CD4-positive, CD25-positive, alpha-beta regulatory T cell (primary cell): ENCODE measurements around the gene TRIAP1. TPM values are rescaled to one million over a fixed set of nuclear protein-coding genes. Genes with fewer than 3 reads are reported as not detected.
"Not testable (repeated sequence)": the region's sequence is repeated elsewhere in the genome, so short reads cannot be mapped to it uniquely, and the experiment has no call there.

ENCODE experiments used
- ATAC-seq, 2 donors: fragments of 150-1000 bp; cut with Tn5 transposase; one replicate each; pipeline ENCODE4 v1.10.0; 2021; ENCODE audit warnings: low read depth in 2 of 2, moderate number of reproducible peaks in 2 of 2, moderate library complexity in 1 of 2
- DNase-seq, 3 donors: peaks; one replicate each; pipeline versions ENCODE4 v3.0.0 to v3.0.0-alpha.2; 2012 to 2022; ENCODE audit warnings: mixed read lengths in 1 of 3
- H3K27ac ChIP-seq: one replicate; pipeline ENCODE4 v1.7.0; 2013; ENCODE audit warnings: mild to moderate bottlenecking, low read length; ENCODE audit not compliant: insufficient read depth, poor library complexity, severe bottlenecking
- H3K27me3 ChIP-seq: one replicate; pipeline ENCODE4 v1.7.0; 2013; ENCODE audit warnings: low read length; ENCODE audit not compliant: control insufficient read depth, insufficient read depth
- H3K36me3 ChIP-seq: one replicate; pipeline ENCODE4 v1.7.0; 2013; ENCODE audit warnings: mild to moderate bottlenecking, low read length, moderate library complexity; ENCODE audit not compliant: control insufficient read depth, insufficient read depth
- H3K4me1 ChIP-seq: 2 replicates; pipeline ENCODE4 v1.7.0; 2013; ENCODE audit warnings: mild to moderate bottlenecking, low read length; ENCODE audit not compliant: insufficient read depth, control insufficient read depth, poor library complexity, severe bottlenecking
- H3K4me3 ChIP-seq: one replicate; pipeline ENCODE4 v1.7.0; 2013; ENCODE audit warnings: low read depth, mild to moderate bottlenecking, low read length, moderate library complexity
- H3K9me3 ChIP-seq, 2 experiments: 1 replicate in 1 of 2; 2 replicates in 1 of 2; pipeline ENCODE4 v1.7.0; 2013; ENCODE audit warnings: low read length in 2 of 2, mild to moderate bottlenecking in 1 of 2, moderate library complexity in 1 of 2; ENCODE audit not compliant: control insufficient read depth in 2 of 2
- H3K27ac Mint-ChIP-seq, 3 donors: one replicate each; pipeline ENCODE4 v1.8.0; 2020 to 2022; ENCODE audit warnings: mild to moderate bottlenecking in 3 of 3, mixed read lengths in 3 of 3, moderate library complexity in 2 of 3
- H3K27me3 Mint-ChIP-seq: one replicate; pipeline ENCODE4 v1.8.0; 2022; ENCODE audit warnings: mild to moderate bottlenecking, mixed read lengths
- H3K36me3 Mint-ChIP-seq: one replicate; pipeline ENCODE4 v1.8.0; 2020; ENCODE audit warnings: mixed read lengths
- H3K4me1 Mint-ChIP-seq, 4 donors: one replicate each; pipeline ENCODE4 v1.8.0; 2020 to 2022; ENCODE audit warnings: mixed read lengths in 4 of 4, mild to moderate bottlenecking in 1 of 4
- H3K4me3 Mint-ChIP-seq, 4 donors: one replicate each; pipeline ENCODE4 v1.8.0; 2020 to 2022; ENCODE audit warnings: mild to moderate bottlenecking in 4 of 4, mixed read lengths in 4 of 4, moderate library complexity in 3 of 4
- H3K9me3 Mint-ChIP-seq, 7 donors: one replicate each; pipeline ENCODE4 v1.8.0; 2020 to 2022; ENCODE audit warnings: mixed read lengths in 7 of 7, mild to moderate bottlenecking in 3 of 7, moderate library complexity in 2 of 7
- polyA plus RNA-seq, 4 donors: library from polyadenylated mRNA; unstranded; fragments of 300-500 nt; fragmentation: Illumina TruSeq; gene quantifications; one replicate each; pipeline ENCODE4 v1.2.3, GENCODE V29; 2021
- total RNA-seq: library from RNA; stranded (reverse); gene quantifications from one replicate; pipeline ENCODE4 v1.2.3, GENCODE V29; 2022

TRIAP1 gene
- total and polyA plus RNA-seq, 5 donors from 2014 or later: 19.2 to 61.1 (median 46.4) TPM

GRCh38 chr12:120453977-120454376 is 7.8 kb upstream of the TRIAP1 start:
- H3K36me3 ChIP-seq: peaks cover 35% of the 10 kb centered on the region
- DNase-seq: peak in 2 of 3 donors; percentile 45 to 60

DNA sequence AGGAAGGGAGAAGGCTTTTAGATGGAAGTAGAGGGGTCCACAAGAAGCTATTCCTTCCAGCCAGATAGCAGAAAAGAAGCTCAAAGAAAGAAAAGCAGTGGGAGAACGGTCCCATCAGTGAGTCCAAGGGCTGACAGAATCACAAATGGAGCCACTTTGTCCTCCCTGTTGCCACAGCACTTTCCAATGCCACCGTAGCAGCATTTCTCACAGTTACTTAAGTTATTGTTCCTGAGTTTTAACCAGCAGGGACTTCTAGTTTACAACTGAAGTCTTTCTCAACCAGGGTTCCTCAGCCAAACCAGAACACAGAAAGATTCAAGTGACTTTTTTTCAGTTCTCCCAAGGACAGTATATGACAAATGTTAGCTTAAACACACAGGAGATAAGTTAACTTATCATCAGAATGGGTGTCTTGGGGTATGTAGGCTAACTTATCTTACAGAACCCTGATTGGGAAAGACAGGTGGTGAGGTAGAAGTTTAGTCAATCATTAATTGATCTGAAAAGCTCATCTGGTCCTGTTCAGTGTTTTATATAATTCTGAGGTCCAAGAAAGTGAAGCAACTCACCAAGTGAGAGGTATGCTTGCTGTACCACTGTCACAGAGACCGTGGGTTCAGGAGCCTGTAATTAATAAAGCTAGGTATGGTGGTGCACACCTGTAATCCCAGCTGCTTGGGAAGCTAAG is 7.0 kb upstream of the TRIAP1 start:
- peak overlapping the region in 1 of 4 donors; percentile 26 for H3K4me3 Mint-ChIP-seq
- Histone ChIP-seq H3K4me3 (no peak overlapping the region), H3K27me3 (no peaks in the 10 kb centered on the region), H3K9me3 (no peaks in the 10 kb centered on the region), H3K27ac (no peak overlapping the region), H3K4me1 (peaks cover 3% of the 10 kb centered on the region), H3K36me3 (peaks cover 27% of the 10 kb centered on the region)
- no peak for ATAC-seq
- no peak for DNase-seq
- no peaks in the 10 kb centered on the region for H3K9me3 Mint-ChIP-seq
- peaks cover 0 to 17% (median 12%) of the 10 kb centered on the region in 4 donors for H3K4me1 Mint-ChIP-seq
- peaks cover 15% of the 10 kb centered on the region for H3K36me3 Mint-ChIP-seq
- peak overlapping the region in 2 of 3 donors; percentile 46 to 52 for H3K27ac Mint-ChIP-seq
- no peaks in the 10 kb centered on the region for H3K27me3 Mint-ChIP-seq

More at GRCh38 chr12:120453977-120454376, 7.8 kb upstream of the TRIAP1 start:
- Mint-ChIP-seq H3K9me3 (no peaks in the 10 kb centered on the region), H3K4me1 (peaks cover 0 to 15% (median 11%) of the 10 kb centered on the region in 4 donors), H3K27me3 (no peaks in the 10 kb centered on the region), H3K27ac (peak overlapping the region in 2 of 3 donors; percentile 46 to 52), H3K4me3 (peak overlapping the region in 1 of 4 donors; percentile 26), H3K36me3 (peaks cover 17% of the 10 kb centered on the region)
- Histone ChIP-seq H3K9me3 (no peaks in the 10 kb centered on the region), H3K4me3 (no peak overlapping the region), H3K4me1 (no peaks in the 10 kb centered on the region), H3K27ac (peak overlapping the region; percentile 19), H3K27me3 (no peaks in the 10 kb centered on the region)
- peak; percentile 85 to 86 for ATAC-seq

GRCh38 chr12:120452524-120452923 is 6.3 kb upstream of the TRIAP1 start:
- Mint-ChIP-seq H3K27ac (peak overlapping the region in 1 of 3 donors; percentile 60), H3K4me1 (peaks cover 2 to 24% (median 17%) of the 10 kb centered on the region in 4 donors), H3K36me3 (peaks cover 15% of the 10 kb centered on the region)
- not testable (repeated sequence) for H3K4me3 Mint-ChIP-seq, H3K4me3 ChIP-seq, H3K27me3 Mint-ChIP-seq, H3K27ac ChIP-seq, H3K4me1 ChIP-seq, DNase-seq, H3K9me3 Mint-ChIP-seq, H3K27me3 ChIP-seq, ATAC-seq, H3K9me3 ChIP-seq
- H3K36me3 ChIP-seq: peaks cover 26% of the 10 kb centered on the region

- H3K4me3 Mint-ChIP-seq: peak overlapping the region; percentile 95 to 99 (median 98)
- no peaks in the 10 kb centered on the region for H3K9me3 Mint-ChIP-seq
Measured at GRCh38 chr12:120447992-120448391, 1.8 kb upstream of the TRIAP1 start.

GRCh38 chr12:120446844-120447178 is 627 bp upstream of the TRIAP1 start:
- H3K9me3 Mint-ChIP-seq, DNase-seq, H3K27me3 ChIP-seq, H3K9me3 ChIP-seq, H3K27me3 Mint-ChIP-seq, ATAC-seq: not testable (repeated sequence)
- Histone ChIP-seq H3K4me3 (peak overlapping the region; percentile 91), H3K27ac (peak overlapping the region; percentile 86), H3K4me1 (peaks cover 26% of the 10 kb centered on the region), H3K36me3 (peaks cover 21% of the 10 kb centered on the region)
- H3K36me3 Mint-ChIP-seq: peaks cover 12% of the 10 kb centered on the region
- peak overlapping the region; percentile 95 to 99 (median 98) for H3K4me3 Mint-ChIP-seq
- peak overlapping the region; percentile 99 to 100 (median 100) for H3K27ac Mint-ChIP-seq
- peaks cover 8 to 35% (median 24%) of the 10 kb centered on the region in 4 donors for H3K4me1 Mint-ChIP-seq

More at GRCh38 chr12:120447992-120448391, 1.8 kb upstream of the TRIAP1 start:
- Histone ChIP-seq H3K27me3 (no peaks in the 10 kb centered on the region), H3K27ac (no peak overlapping the region), H3K9me3 (no peaks in the 10 kb centered on the region), H3K36me3 (peaks cover 20% of the 10 kb centered on the region), H3K4me1 (peaks cover 26% of the 10 kb centered on the region), H3K4me3 (no peak overlapping the region)
- DNase-seq (no peak), ATAC-seq (no peak)
- Mint-ChIP-seq H3K36me3 (peaks cover 12% of the 10 kb centered on the region), H3K4me1 (peaks cover 8 to 37% (median 25%) of the 10 kb centered on the region in 4 donors), H3K27me3 (no peaks in the 10 kb centered on the region), H3K27ac (peak overlapping the region in 1 of 3 donors; percentile 100)

DNA sequence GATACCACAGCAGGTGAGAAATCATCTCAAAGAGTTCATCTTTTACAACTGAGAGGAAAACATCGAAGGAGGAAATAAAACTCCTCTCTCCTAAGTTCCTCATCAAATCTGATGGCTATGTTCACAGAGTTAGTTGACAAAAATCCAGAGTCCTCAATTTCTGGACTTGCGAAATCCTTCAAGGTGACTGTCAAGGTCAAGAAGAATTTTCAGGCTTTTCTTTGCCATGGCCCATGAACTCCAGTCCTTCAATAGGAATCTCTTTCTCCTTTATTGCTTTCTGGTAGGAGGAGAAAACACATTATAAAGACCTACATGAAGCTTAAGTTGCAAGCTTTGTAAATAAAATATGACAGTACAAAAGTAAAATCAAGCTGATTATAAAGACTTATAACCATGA is 1.5 kb downstream of the TRIAP1 start:
- no peaks in the 10 kb centered on the region for H3K9me3 ChIP-seq
- peaks cover 30% of the 10 kb centered on the region for H3K4me1 ChIP-seq
- Mint-ChIP-seq H3K4me1 (peaks cover 12 to 47% (median 29%) of the 10 kb centered on the region in 4 donors), H3K27ac (peak overlapping the region in 2 of 3 donors; percentile 100), H3K4me3 (peak overlapping the region; percentile 95 to 99 (median 98)), H3K27me3 (no peaks in the 10 kb centered on the region), H3K9me3 (no peaks in the 10 kb centered on the region), H3K36me3 (peaks cover 12% of the 10 kb centered on the region)
- H3K36me3 ChIP-seq: peaks cover 33% of the 10 kb centered on the region
- no peak overlapping the region for H3K4me3 ChIP-seq
- no peak for ATAC-seq
- no peaks in the 10 kb centered on the region for H3K27me3 ChIP-seq
- DNase-seq: no peak
- H3K27ac ChIP-seq: no peak overlapping the region

GRCh38 chr12:120439646-120440247 is 6.4 kb downstream of the TRIAP1 start:
- H3K4me3 ChIP-seq: peak overlapping the region; percentile 54
- peak; percentile 69 to 88 (median 73) for DNase-seq
- Mint-ChIP-seq H3K4me1 (peaks cover 4 to 34% (median 15%) of the 10 kb centered on the region in 4 donors), H3K4me3 (peak overlapping the region; percentile 46 to 94 (median 70)), H3K27ac (peak overlapping the region in 1 of 3 donors; percentile 74), H3K9me3 (no peaks in the 10 kb centered on the region), H3K36me3 (peaks cover 7% of the 10 kb centered on the region), H3K27me3 (peaks cover 6% of the 10 kb centered on the region)
- no peaks in the 10 kb centered on the region for H3K9me3 ChIP-seq
- peaks cover 33% of the 10 kb centered on the region for H3K36me3 ChIP-seq
- peaks cover 24% of the 10 kb centered on the region for H3K4me1 ChIP-seq
- H3K27me3 ChIP-seq: no peaks in the 10 kb centered on the region
- peak overlapping the region; percentile 43 for H3K27ac ChIP-seq
- peak; percentile 42 to 43 for ATAC-seq
